ENCODE data around the gene FOXB2. TPM values are rescaled to one million over a fixed set of nuclear protein-coding genes. Genes with fewer than 3 reads are reported as not detected.

Gene FOXB2
- total RNA-seq, 2 donors from 2014 or later, result not detected

- peaks cover 0 to 61% of the 10 kb centered on the region in 2 donors for H3K4me1 ChIP-seq
- H3K27ac ChIP-seq, result no peak overlapping the region
Observed at GRCh38 chr9:77017505-77017894, 2.0 kb upstream of the FOXB2 start.

GRCh38 chr9:77018058-77018968 is 1.1 kb upstream of the FOXB2 start:
- DNase-seq (ENCODE audit: low spot score), result peak; percentile 52
- H3K4me3 ChIP-seq, result peak overlapping the region in 1 of 2 donors; percentile 26
- H3K27me3 ChIP-seq, result peaks cover 62 to 88% of the 10 kb centered on the region in 2 donors
- no peaks in the 10 kb centered on the region for H3K9me3 ChIP-seq
- no peaks in the 10 kb centered on the region for H3K36me3 ChIP-seq
- H3K27ac ChIP-seq, result no peak overlapping the region
- no peak for TF ChIP-seq CTCF (IDR thresholded peaks at IDR 0.05)
- H3K4me1 ChIP-seq, result peaks cover 0 to 66% of the 10 kb centered on the region in 2 donors

More at GRCh38 chr9:77017505-77017894, 2.0 kb upstream of the FOXB2 start:
- H3K9me3 ChIP-seq, result no peaks in the 10 kb centered on the region
- no peak for TF ChIP-seq CTCF (IDR thresholded peaks at IDR 0.05)
- H3K36me3 ChIP-seq, result no peaks in the 10 kb centered on the region
- peak; percentile 18 for DNase-seq (ENCODE audit: low spot score)
- peaks cover 63 to 87% of the 10 kb centered on the region in 2 donors for H3K27me3 ChIP-seq
- H3K4me3 ChIP-seq, result no peak overlapping the region

- H3K27ac ChIP-seq, result no peak overlapping the region
- TF ChIP-seq CTCF (IDR thresholded peaks at IDR 0.05), result no peak
- no peaks in the 10 kb centered on the region for H3K36me3 ChIP-seq
- H3K4me3 ChIP-seq, result peak overlapping the region in 1 of 2 donors; percentile 26
- DNase-seq (ENCODE audit: low spot score), result no peak
- peaks cover 0 to 63% of the 10 kb centered on the region in 2 donors for H3K4me1 ChIP-seq
- H3K27me3 ChIP-seq, result peaks cover 57 to 86% of the 10 kb centered on the region in 2 donors
- no peaks in the 10 kb centered on the region for H3K9me3 ChIP-seq
Observed at GRCh38 chr9:77018969-77019235, 553 bp upstream of the FOXB2 start.

- no peak overlapping the region for H3K27ac ChIP-seq
- H3K36me3 ChIP-seq, result no peaks in the 10 kb centered on the region
- peak overlapping the region in 1 of 2 donors; percentile 20 for H3K4me3 ChIP-seq
- no peak for TF ChIP-seq CTCF (IDR thresholded peaks at IDR 0.05)
- H3K4me1 ChIP-seq, result peaks cover 0 to 52% of the 10 kb centered on the region in 2 donors
- peaks cover 51 to 75% of the 10 kb centered on the region in 2 donors for H3K27me3 ChIP-seq
- DNase-seq (ENCODE audit: low spot score), result no peak
- H3K9me3 ChIP-seq, result no peaks in the 10 kb centered on the region
Observed at GRCh38 chr9:77019926-77020412, 514 bp downstream of the FOXB2 start.

GRCh38 chr9:77020413-77021290 is 1.2 kb downstream of the FOXB2 start:
- no peak for DNase-seq (ENCODE audit: low spot score)
- no peak for TF ChIP-seq CTCF (IDR thresholded peaks at IDR 0.05)
- H3K4me3 ChIP-seq, result peak overlapping the region in 1 of 2 donors; percentile 20
- peaks cover 0 to 45% of the 10 kb centered on the region in 2 donors for H3K4me1 ChIP-seq
- no peaks in the 10 kb centered on the region for H3K36me3 ChIP-seq
- H3K9me3 ChIP-seq, result no peaks in the 10 kb centered on the region
- H3K27ac ChIP-seq, result no peak overlapping the region
- H3K27me3 ChIP-seq, result peaks cover 45 to 73% of the 10 kb centered on the region in 2 donors

All from right atrium auricular region (tissue), 2 donors.